Brain microvascular endothelial cell (primary cell): ENCODE results near the gene PPIP5K1.
"Not testable (repeated sequence)": the region's sequence is repeated elsewhere in the genome, so short reads cannot be mapped to it uniquely, and the experiment has no call there.

Experiments used
- DNase-seq: peaks from one replicate; pipeline ENCODE4 v3.0.0-alpha.2; 2020
- H3K27ac ChIP-seq: fragments of 250-450 bp; sonication (Bioruptor Pico); 2 replicates; pipeline ENCODE4 v1.5.1; 2020; ENCODE audit warnings: mild to moderate bottlenecking, moderate library complexity
- H3K27me3 ChIP-seq: fragments of 250-450 bp; sonication (Bioruptor Pico); replicated peaks from 2 replicates; pipeline ENCODE4 v1.5.1; 2020; ENCODE audit warnings: mild to moderate bottlenecking
- H3K36me3 ChIP-seq: fragments of 250-450 bp; sonication (Bioruptor Pico); replicated peaks from 2 replicates; pipeline ENCODE4 v1.5.1; 2020; ENCODE audit warnings: mild to moderate bottlenecking
- H3K4me3 ChIP-seq: 2 replicates; pipeline ENCODE4 v1.5.1; 2011; ENCODE audit warnings: low read depth, mild to moderate bottlenecking, control low read depth, low read length, moderate library complexity
- in situ Hi-C: cut with HindIII; loops from 2 replicates; pipeline ENCODE4 v1.10.0; 2017; ENCODE audit warnings: low sequenced_read_pairs, low pct_ligation_motif_present
- TF ChIP-seq, protein P1 (sequence below): IDR thresholded peaks from 2 replicates; pipeline ENCODE4 v1.5.1; 2011; ENCODE audit warnings: low read depth, mild to moderate bottlenecking, moderate library complexity, low read length, control low read depth, inconsistent platforms; ENCODE audit errors: missing control alignments

Gene PPIP5K1

DNA sequence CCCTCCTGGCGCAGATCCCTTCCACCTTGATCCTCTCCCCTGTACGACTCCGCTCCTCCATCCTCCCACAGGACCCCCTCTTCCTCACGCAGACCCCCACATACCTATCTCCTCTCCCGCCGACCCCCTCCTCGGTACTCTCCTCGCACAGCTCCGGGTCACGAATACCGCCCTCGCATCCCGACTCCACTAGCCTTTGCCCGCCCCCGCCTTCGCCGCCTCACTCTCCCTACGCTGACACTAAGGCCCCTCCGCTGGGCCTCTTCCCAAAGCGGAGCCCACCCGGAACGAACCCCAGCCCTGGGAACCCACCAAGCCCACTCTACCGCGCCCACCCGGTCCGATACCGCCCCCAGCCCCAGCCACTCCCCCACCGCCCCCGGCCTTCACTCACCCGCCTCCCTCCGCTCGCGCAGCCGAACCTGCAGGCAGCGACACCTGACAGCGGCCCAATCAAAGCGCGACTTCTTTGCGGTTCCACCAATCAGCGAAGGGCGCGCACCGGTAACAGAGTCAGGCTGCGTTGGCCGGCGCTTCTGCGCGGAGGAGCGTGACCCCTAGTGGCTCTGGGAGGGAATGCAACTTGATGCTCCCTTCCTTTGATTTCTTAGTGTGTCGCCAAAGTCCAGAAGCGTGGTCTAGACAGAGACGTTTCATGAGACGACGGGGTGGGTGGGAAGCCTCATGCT is at the start of gene PPIP5K1:
Gene PPIP5K1 (minus strand): TSS at position 431 of the 689 bp plus-strand sequence. CDS start 5,704 bp downstream, outside the sequence.
- H3K27ac ChIP-seq, H3K36me3 ChIP-seq, DNase-seq, H3K4me3 ChIP-seq, in situ Hi-C loops, H3K27me3 ChIP-seq: not testable (repeated sequence)

DNA sequence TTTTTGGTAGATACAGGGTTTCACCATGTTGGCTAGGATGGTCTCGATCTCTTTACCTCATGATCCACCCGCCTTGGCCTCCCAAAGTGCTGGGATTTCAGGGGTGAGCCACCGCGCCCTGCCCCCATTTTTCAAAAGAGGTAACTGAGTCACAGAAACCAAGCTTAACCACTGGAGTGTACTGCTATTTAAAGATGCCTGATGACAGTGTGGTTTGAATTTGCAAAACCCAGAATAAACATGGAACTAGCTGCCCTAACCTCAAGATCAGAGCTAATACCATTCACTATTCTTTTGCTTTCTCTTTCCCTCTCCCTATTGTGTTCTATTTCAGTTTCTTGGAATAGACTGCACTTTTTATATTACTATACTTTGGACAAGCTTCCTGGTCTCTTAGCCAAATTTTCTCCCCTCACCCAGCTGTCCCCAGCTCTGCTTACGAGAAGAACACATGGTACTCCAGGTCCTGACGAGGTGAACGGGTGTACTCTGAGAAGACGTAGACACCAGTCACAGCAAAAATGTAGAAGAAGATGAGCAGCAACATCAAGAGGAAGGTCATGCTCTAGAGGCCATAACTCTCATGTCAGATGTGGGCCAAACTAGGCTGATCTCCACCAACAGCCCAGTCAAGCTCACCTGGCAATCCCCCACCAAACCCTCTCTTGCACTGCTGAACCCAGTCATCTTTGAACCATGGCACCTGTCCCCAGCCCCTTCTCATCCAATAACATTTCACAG is 48.6 kb upstream of the PPIP5K1 start:
- H3K36me3 ChIP-seq, H3K4me3 ChIP-seq, H3K27me3 ChIP-seq, DNase-seq, in situ Hi-C loops, H3K27ac ChIP-seq: not testable (repeated sequence)

DNA sequence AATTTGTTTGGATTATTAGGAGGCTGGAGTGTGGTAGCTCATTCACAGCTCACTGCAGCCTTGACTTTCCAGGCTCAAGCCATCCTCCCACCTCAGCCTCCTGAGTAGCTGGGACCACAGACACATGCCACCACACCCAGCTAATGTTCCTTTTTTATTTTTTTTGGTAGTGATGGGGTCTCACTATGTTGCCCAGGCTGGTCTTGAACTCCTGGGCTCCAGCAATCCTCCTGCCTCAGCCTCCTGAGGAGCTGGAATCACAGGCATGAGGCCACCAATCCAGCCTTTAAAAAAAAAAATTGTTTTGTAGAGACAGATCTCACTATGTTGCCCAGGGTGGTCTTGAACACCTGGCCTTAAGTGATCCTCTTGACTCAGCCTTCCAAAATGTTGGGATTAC is 36.9 kb upstream of the PPIP5K1 start:
- H3K27me3 ChIP-seq, in situ Hi-C loops, H3K4me3 ChIP-seq, H3K36me3 ChIP-seq, H3K27ac ChIP-seq, DNase-seq: not testable (repeated sequence)

DNA sequence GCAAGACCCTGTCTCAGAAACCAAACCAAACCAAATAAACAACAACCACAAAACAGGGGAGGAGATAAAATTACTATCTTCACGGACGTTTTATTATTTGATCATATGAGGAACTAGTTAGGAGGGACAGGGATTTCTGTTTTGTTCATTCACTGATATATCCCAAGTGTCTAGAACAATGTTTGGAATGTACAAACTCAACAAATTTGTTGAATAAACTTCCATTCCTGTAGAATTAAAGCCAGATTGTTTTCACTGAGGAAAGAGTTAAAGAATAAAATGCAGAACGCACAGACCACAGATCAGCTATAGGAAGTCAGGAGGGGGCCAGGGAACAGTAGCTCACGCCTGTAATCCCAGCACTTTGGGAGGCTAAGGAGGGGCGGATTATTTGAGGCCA is 35.1 kb upstream of the PPIP5K1 start:
- no peak for DNase-seq
- no peaks in the 10 kb centered on the region for H3K36me3 ChIP-seq
- H3K27ac ChIP-seq = no peak overlapping the region
- TF ChIP-seq, protein P1, sequence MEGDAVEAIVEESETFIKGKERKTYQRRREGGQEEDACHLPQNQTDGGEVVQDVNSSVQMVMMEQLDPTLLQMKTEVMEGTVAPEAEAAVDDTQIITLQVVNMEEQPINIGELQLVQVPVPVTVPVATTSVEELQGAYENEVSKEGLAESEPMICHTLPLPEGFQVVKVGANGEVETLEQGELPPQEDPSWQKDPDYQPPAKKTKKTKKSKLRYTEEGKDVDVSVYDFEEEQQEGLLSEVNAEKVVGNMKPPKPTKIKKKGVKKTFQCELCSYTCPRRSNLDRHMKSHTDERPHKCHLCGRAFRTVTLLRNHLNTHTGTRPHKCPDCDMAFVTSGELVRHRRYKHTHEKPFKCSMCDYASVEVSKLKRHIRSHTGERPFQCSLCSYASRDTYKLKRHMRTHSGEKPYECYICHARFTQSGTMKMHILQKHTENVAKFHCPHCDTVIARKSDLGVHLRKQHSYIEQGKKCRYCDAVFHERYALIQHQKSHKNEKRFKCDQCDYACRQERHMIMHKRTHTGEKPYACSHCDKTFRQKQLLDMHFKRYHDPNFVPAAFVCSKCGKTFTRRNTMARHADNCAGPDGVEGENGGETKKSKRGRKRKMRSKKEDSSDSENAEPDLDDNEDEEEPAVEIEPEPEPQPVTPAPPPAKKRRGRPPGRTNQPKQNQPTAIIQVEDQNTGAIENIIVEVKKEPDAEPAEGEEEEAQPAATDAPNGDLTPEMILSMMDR = no peak
- H3K27me3 ChIP-seq = no peaks in the 10 kb centered on the region
- in situ Hi-C loops = no loop called here
- no peak overlapping the region for H3K4me3 ChIP-seq

DNA sequence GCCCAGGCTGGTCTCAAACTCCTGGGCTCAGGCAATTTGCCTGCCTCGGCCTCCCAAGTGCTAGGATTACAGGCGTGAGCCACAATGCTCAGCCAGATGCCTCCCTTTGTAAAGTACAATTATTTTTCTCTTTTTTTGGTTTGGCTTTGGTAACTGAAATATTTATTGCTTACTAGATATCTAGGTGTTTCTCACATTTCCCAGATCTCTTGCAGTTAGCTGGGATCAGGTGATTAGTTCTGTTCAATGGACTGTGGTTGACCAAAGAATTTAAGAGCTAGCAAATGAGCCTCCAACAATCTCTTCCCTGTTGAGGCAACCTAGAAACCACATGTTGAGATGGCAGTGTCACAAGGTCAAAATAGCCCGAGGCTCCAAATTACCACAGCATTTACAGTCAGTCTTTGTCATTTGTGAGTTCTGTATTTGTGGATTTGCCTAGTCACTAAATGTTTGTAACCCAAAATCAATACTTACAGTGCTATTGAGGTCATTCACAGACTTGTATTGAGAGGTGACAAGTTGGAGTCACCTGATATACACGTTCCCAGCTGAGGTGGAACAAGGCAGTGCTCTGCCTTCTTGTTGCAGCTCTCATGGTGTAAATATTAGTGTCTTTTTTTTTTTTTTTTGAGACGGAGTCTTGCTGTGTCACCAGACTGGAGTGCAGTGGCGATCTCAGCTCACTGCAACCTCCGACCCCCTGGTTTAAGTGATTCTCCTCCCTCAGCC is 32.2 kb upstream of the PPIP5K1 start:
- H3K36me3 ChIP-seq, in situ Hi-C loops, H3K4me3 ChIP-seq, DNase-seq, H3K27ac ChIP-seq, H3K27me3 ChIP-seq: not testable (repeated sequence)

DNA sequence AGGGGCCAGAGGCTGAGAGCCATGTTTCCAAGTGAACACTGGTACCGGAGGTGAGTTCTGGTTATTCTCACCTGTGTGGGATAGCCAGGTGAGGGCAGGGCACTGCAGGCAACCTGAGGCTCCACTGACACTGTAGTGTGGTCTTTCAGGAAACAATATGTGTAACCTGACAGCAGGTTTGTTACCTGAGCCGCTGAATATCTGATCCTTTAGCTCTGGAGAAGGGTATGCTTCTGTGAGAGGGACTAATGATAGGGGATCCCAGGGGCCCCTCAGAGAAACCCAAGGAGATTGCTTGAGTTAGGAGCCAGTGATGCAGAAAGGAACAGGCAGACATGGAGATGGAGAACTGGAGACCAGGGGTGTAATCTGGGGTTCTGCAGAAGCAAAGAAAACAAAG is 28.7 kb upstream of the PPIP5K1 start, which contains the start of gene STRC:
Gene STRC (minus strand): TSS at position 101 of the 400 bp plus-strand sequence. CDS start 78 bp downstream, at position 23.
- H3K27me3 ChIP-seq, in situ Hi-C loops, H3K36me3 ChIP-seq, H3K27ac ChIP-seq, DNase-seq, H3K4me3 ChIP-seq: not testable (repeated sequence)

DNA sequence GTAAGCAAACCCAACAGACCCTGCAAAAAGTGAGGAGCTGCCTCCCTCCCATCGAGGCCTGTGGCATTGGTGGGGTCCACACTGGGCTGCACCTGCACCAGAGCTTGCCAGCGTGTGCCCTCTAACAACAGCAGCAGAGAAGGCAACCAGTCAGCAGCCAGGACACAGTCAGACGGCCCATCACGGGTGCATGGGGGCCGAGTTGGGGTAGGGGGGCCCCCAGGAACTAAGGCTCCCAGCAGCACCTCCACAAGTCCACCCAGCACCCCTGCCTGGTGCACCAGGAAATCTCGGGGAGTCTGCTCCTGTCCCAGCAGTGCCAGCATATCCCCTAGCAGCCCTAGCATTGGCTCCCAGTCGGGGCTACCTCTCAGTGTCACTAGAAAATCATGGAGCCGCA is 27.7 kb upstream of the PPIP5K1 start:
- H3K27me3 ChIP-seq, DNase-seq, H3K27ac ChIP-seq, in situ Hi-C loops, H3K36me3 ChIP-seq, H3K4me3 ChIP-seq: not testable (repeated sequence)

DNA sequence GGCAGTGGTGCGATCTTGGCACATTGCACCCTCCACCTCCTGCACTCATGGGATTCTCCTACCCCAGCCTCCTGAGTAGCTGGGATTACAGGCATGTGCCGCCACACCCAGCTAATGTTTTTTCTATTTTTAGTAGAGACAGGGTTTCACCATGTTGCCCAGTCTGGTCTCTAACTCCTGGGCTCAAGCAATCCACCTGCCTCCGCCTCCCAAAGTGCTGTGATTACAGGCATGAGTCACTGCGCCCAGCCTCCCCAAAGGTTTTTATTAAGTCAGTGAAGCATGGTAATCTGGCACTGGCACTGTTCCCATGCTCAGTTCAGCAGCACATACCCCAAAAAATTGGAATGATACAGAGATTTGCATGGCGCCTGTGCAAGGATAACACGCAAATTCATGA is 12.2 kb upstream of the PPIP5K1 start:
- DNase-seq, H3K4me3 ChIP-seq, H3K27ac ChIP-seq, H3K36me3 ChIP-seq, H3K27me3 ChIP-seq, in situ Hi-C loops: not testable (repeated sequence)

DNA sequence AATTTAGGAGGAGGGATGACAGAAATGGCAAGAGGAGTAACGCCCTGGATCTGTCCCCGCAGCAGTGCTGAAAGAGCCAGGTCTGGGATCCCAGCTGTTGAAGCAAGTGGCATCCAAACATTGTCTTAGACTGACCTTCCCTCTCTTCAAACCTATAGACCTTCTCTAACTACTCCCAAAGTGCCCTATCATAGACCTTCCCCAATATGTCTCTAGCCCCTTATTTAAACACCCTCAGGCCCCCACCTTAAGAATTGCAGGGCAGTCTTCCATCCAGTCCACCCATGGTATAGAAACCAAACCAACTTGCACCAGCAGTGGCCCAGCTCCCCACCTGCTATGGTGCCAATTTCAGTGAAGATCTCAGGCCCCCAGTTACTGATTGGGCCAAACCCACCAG is 10.2 kb upstream of the PPIP5K1 start:
- H3K27me3 ChIP-seq, in situ Hi-C loops, DNase-seq, H3K4me3 ChIP-seq, H3K36me3 ChIP-seq, H3K27ac ChIP-seq: not testable (repeated sequence)

DNA sequence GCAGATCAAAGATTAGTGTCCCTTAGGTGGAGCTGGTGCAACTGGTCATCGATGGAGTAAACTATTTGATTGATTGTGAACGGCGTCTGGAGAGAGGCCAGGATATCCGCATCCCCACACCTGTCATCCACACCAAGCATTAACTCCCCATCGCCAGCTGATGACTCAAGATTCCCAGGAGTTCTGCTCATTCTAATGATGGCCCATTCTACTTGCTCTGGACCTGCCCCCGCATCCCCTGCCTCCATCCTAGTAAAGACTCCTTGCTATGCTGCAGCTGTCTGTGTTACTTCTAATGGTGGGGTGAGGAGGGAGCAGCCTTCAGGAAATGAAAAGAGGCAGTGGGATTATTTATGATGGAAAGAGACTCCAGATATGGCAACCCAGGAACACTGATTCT is 9.1 kb upstream of the PPIP5K1 start:
- H3K4me3 ChIP-seq, H3K27ac ChIP-seq, H3K27me3 ChIP-seq, H3K36me3 ChIP-seq, DNase-seq, in situ Hi-C loops: not testable (repeated sequence)

DNA sequence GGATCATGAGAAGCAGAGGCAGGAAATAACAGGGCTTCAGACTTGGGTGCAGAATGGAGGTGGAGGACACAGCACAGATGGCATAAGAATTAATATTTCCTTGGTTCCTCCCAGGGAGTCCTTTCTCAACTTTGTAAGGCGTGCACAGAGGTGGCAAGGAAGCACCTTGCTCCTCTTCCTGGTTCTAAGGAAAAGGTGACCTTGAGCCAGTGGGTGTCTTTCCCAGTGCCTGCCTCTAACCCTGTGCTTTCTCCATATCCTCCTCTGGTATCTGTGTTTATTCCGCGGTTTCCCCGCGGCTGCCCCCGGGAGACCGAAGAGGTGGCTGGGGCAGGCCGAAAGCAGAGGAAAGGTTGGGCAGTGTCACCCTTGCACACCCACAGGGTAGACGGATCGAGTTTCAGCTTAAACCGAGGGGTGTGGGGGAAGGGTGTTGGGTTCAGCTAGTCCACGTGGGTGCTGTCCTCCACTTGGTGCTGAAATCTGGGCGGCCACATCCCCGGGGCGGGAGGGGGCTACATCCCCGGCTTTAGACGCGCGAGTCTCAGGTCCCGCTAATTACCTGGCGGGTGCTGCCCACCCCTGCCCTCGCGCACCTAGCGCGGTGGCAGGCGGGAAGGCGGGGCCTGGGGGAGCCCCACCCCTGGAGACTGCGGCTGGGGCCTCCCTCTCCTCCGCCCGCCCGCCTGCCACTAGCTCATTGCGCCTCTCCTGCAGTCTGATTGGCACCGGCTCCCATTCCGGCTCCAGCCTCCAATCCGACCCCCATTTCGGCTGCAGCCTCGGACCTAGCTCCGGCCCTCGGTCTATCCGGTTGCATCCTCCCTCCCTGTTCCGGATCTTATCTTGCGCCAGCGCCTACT is 3.6 kb upstream of the PPIP5K1 start, which contains the start of gene CKMT1B:
Gene CKMT1B (plus strand): TSS at position 700 of the 863 bp plus-strand sequence. CDS start 192 bp downstream, outside the sequence.
- H3K4me3 ChIP-seq, in situ Hi-C loops, H3K36me3 ChIP-seq: not testable (repeated sequence)

DNA sequence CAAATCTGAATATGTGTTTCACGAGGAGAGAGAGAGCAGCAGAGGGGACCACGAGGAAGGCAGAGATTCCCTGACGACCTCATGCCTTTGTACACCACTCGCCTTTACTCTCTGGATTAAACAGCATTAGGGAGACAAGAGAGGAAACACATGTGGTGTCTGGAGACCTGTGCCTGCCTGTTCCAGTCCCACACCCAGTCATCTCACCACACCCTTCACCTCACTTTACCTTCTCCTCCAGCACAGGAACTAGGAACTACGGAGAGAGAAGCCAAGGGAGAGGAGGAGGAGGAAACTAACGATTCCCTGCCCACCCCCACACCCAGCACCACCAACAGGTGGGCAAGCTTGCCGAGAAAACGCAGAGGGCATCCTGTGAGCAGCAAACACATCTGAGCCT is 2.8 kb upstream of the PPIP5K1 start:
- in situ Hi-C loops, H3K4me3 ChIP-seq, H3K27me3 ChIP-seq, DNase-seq, H3K27ac ChIP-seq, H3K36me3 ChIP-seq: not testable (repeated sequence)

More for the DNA sequence above, 3.6 kb upstream of the PPIP5K1 start, which contains the start of gene CKMT1B:
- H3K27me3 ChIP-seq, H3K27ac ChIP-seq, DNase-seq: not testable (repeated sequence)
